VCaP (cell line): ENCODE data around the gene LGI1.
A peak's percentile ranks its signal among the peaks of the same experiment; 100 is the strongest.
"Not testable (repeated sequence)": the region's sequence is repeated elsewhere in the genome, so short reads cannot be mapped to it uniquely, and the experiment has no call there.

Experiments used
- H3K27ac ChIP-seq: fragments of 450-650 bp; 2 replicates; pipeline ENCODE4 v1.5.1; 2017
- CTCF ChIP-seq: fragments of 450-650 bp; conservative IDR thresholded peaks from 2 replicates; pipeline ENCODE4 v1.5.1; 2017; ENCODE audit warnings: mild to moderate bottlenecking, moderate library complexity

Gene LGI1

DNA sequence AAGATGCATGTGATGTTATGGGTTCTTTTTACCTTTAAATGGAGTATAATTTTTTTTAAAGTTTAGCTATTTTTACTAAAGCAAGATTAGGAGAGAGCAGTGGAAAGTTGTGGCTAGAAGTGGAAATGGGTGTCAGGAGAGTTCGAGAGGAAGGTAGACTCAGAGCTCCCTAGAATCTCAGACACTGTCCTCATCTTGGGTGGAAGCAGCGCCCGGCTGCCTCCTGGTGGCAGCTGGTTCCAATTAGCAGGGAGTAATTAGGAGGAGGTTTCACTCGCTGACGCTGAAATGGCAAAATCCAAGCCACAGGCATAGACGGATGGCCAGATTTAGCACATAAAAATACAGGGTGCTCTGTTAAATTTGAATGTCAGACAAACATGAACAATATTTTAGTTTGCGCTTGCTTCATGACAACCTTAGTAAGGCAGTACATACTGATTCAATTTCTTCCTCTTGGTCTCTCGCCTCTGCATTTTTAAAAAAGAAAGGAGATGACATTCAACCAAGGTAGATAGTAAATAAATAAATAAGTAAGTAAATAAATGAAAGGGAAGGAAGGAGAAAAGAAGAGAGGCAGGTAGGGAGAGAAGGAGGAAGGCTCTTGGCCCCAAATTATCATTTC, 58.5 kb downstream of the LGI1 start:
- TF ChIP-seq CTCF: peak; percentile 90
- H3K27ac ChIP-seq: peak overlapping the region; percentile 70

GRCh38 chr10:93818086-93818485, 60.4 kb downstream of the LGI1 start:
- no peak for TF ChIP-seq CTCF
- H3K27ac ChIP-seq: peak overlapping the region; percentile 44; the same call in 1 of the 2 replicates

DNA sequence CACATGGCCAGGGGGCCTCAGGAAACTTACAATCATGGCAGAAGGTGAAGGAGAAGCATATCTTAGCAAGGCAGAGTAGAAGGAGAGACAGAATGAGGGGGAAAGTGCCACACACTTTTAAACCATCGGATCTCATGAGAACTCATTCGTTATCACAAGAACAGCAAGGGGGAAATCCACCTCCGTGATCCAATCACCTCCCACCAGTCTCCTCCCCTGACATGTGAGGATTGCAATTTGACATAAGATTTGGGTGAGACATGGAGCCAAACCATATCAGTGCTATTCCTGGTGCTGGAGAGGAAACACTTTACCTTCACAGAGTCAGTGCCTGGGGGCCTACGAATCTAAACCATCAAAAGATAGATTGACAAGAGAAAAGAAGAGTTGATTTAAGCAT, 61.8 kb downstream of the LGI1 start:
- TF ChIP-seq CTCF: no peak
- H3K27ac ChIP-seq: peak overlapping the region; percentile 44; the same call in 1 of the 2 replicates

- peak overlapping the region; percentile 44; the same call in 1 of the 2 replicates for H3K27ac ChIP-seq
- no peak for TF ChIP-seq CTCF
Observed at GRCh38 chr10:93820434-93820833, 62.7 kb downstream of the LGI1 start.

GRCh38 chr10:93821051-93821772, 63.5 kb downstream of the LGI1 start:
- H3K27ac ChIP-seq: no peak overlapping the region
- TF ChIP-seq CTCF: peak; percentile 75

DNA sequence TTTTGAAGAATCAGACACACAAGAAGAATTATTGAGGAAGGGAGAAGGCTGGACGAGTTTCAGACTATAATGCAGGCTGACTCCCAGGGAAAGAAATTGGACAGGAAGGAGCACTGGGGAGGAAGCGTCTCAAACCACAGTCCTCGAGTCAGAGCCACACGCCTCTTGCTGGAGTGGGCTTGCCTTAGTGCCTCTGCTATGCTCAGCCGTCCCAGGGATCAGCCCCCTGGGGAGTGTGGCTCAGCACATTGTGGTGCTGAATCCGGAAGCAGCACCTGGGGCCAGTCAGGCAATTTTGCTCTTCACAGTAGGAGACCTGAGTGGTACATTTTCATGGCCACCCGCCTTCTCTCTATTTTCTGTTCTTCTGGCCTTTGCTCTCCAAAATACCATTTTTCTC, 68.6 kb downstream of the LGI1 start:
- TF ChIP-seq CTCF: no peak
- no peak overlapping the region for H3K27ac ChIP-seq

DNA sequence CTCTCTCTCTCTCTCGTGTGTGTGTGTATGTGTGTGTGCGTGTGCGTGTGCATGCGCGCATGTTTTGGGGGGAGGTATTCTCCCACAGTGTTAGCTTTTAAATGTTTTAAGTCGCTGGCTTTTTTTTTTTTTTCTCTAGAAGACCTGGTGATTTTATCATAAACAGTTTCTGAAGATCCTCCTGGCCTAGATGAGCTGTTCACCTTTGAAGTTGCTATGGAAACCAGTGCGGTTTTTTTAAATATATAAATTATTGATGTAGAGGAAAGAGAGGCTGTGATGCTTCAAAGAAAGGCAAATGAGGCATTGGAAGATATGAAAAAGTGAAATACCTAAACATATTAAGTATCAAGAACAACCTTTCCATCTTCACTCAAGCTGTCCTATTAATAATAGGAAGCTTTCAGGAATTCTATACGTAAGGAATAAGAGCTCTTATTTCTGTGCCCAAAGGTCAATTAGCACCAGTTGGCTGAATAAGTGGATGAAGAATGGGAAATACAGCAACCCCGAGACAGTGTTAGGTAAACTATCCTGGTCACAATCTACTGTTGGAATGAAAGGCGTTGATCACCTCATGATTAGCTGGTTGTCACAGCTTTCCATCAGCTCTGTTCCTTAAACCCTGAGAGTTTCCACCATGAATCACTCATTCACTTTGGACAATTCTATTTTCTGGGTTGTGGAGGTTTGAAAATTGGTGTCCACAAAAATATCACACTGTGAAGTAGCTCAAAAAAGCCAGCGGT, 69.5 kb downstream of the LGI1 start:
- no peak overlapping the region for H3K27ac ChIP-seq
- no peak for TF ChIP-seq CTCF

DNA sequence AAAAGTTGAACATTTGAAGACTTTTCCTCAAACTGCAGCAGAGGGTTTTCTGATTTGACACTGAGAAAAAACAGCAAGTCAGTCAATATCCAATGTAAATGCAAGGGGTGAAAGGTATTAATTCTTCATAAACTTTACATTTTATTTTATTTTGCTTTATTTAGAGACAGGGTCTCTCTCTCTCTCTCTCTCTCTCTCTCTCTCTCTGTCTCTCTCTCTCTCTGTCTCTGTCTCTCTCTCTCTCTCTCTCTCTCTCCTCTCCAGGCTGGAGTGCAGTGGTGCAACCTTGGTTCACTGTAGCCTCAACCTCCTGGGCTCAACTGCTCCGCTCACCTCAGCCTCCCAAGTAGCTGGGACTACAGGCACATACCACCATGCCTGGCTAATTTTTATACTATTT, 73.3 kb downstream of the LGI1 start:
- H3K27ac ChIP-seq: not testable (repeated sequence)
